SK-N-SH treated with all-trans-retinoic acid at 6 μM for 48 hours (cell line): Measurements from ENCODE around the gene PLCB4.

Experiments
- ATAC-seq: fragments of 200-7000 bp; cut with Tn5 transposase; 3 replicates; pipeline ENCODE4 v1.9.1; 2020; ENCODE audit warnings: mild to moderate bottlenecking, moderate library complexity
- ARNTL ChIP-seq: fragments of 450-650 bp; formaldehyde crosslinking; IDR thresholded peaks from 2 replicates; pipeline ENCODE4 v1.5.0; 2020; ENCODE audit warnings: low read depth, mild to moderate bottlenecking, moderate library complexity, borderline replicate concordance
- BACH2 ChIP-seq: fragments of 250-450 bp; sonication (Bioruptor Pico); IDR thresholded peaks from 2 replicates; pipeline ENCODE4 v1.9.0; 2021; ENCODE audit warnings: mild to moderate bottlenecking, borderline replicate concordance
- CSDC2 ChIP-seq: fragments of 250-450 bp; sonication (Bioruptor Pico); IDR thresholded peaks from 2 replicates; pipeline ENCODE4 v1.5.0; 2020; ENCODE audit warnings: mild to moderate bottlenecking, moderate library complexity
- ESRRG ChIP-seq: fragments of 250-450 bp; sonication (Bioruptor Pico); IDR thresholded peaks from 2 replicates; pipeline ENCODE4 v1.6.1; 2021; ENCODE audit warnings: mild to moderate bottlenecking
- GLIS3 ChIP-seq: fragments of 250-450 bp; sonication (Bioruptor Pico); IDR thresholded peaks from 2 replicates; pipeline ENCODE4 v1.5.0; 2020; ENCODE audit warnings: mild to moderate bottlenecking, moderate library complexity
- ISL1 ChIP-seq: fragments of 250-450 bp; sonication (Bioruptor Pico); IDR thresholded peaks from 2 replicates; pipeline ENCODE4 v2.1.2; 2022; ENCODE audit warnings: mild to moderate bottlenecking, moderate library complexity
- OSR1 ChIP-seq: fragments of 250-450 bp; sonication (Bioruptor Pico); IDR thresholded peaks from 2 replicates; pipeline ENCODE4 v1.8.0; 2022; ENCODE audit warnings: moderate library complexity, mild to moderate bottlenecking, inconsistent platforms
- PPARA ChIP-seq: fragments of 250-450 bp; sonication (Bioruptor Pico); IDR thresholded peaks from 2 replicates; pipeline ENCODE4 v1.5.0; 2020; ENCODE audit warnings: mild to moderate bottlenecking, borderline replicate concordance
- RARB ChIP-seq: fragments of 250-450 bp; sonication (Bioruptor Pico); IDR thresholded peaks from 2 replicates; pipeline ENCODE4 v1.8.0; 2021; ENCODE audit warnings: mild to moderate bottlenecking, moderate library complexity
- SNAI2 ChIP-seq: fragments of 250-450 bp; sonication (Bioruptor Pico); IDR thresholded peaks from 2 replicates; pipeline ENCODE4 v1.5.0; 2020; ENCODE audit warnings: mild to moderate bottlenecking, moderate library complexity
- TCF4 ChIP-seq: fragments of 250-450 bp; sonication (Bioruptor Pico); IDR thresholded peaks from 2 replicates; pipeline ENCODE4 v1.8.0; 2021; ENCODE audit warnings: mild to moderate bottlenecking, moderate library complexity, borderline replicate concordance
- TOX ChIP-seq: fragments of 250-450 bp; sonication (Bioruptor Pico); IDR thresholded peaks from 2 replicates; pipeline ENCODE4 v1.8.0; 2021; ENCODE audit warnings: mild to moderate bottlenecking, moderate library complexity, borderline replicate concordance
- ZC3H10 ChIP-seq: fragments of 250-450 bp; sonication (Bioruptor Pico); IDR thresholded peaks from 2 replicates; pipeline ENCODE4 v1.5.1; 2021; ENCODE audit warnings: mild to moderate bottlenecking, moderate library complexity
- ZFP3 ChIP-seq: fragments of 250-450 bp; sonication (Bioruptor Pico); IDR thresholded peaks from 2 replicates; pipeline ENCODE4 v1.5.0; 2020; ENCODE audit warnings: mild to moderate bottlenecking, moderate library complexity
- ZFP30 ChIP-seq: fragments of 450-650 bp; formaldehyde crosslinking; IDR thresholded peaks from 2 replicates; pipeline ENCODE4 v1.5.0; 2022; ENCODE audit warnings: mild to moderate bottlenecking, moderate library complexity
- ZNF8 ChIP-seq: fragments of 450-650 bp; formaldehyde crosslinking; IDR thresholded peaks from 2 replicates; pipeline ENCODE4 v1.5.0; 2020; ENCODE audit warnings: mild to moderate bottlenecking, moderate library complexity
- TF ChIP-seq, protein P1 (sequence below): fragments of 250-450 bp; sonication (Bioruptor Pico); IDR thresholded peaks from 2 replicates; pipeline ENCODE4 v1.5.1; 2021; ENCODE audit warnings: mild to moderate bottlenecking, moderate library complexity
- TF ChIP-seq, protein P2 (sequence below): fragments of 250-450 bp; sonication (Bioruptor Pico); IDR thresholded peaks from 2 replicates; pipeline ENCODE4 v1.8.0; 2020; ENCODE audit warnings: mild to moderate bottlenecking, moderate library complexity, borderline replicate concordance
- TF ChIP-seq, protein P3 (sequence below): fragments of 250-450 bp; sonication (Bioruptor Pico); IDR thresholded peaks from 2 replicates; pipeline ENCODE4 v1.5.1; 2020; ENCODE audit warnings: low read depth, mild to moderate bottlenecking, moderate library complexity
- TF ChIP-seq, protein P4 (sequence below): fragments of 250-450 bp; sonication (Bioruptor Pico); IDR thresholded peaks from 2 replicates; pipeline ENCODE4 v1.5.0; 2020; ENCODE audit warnings: mild to moderate bottlenecking, moderate library complexity

The PLCB4 gene

DNA sequence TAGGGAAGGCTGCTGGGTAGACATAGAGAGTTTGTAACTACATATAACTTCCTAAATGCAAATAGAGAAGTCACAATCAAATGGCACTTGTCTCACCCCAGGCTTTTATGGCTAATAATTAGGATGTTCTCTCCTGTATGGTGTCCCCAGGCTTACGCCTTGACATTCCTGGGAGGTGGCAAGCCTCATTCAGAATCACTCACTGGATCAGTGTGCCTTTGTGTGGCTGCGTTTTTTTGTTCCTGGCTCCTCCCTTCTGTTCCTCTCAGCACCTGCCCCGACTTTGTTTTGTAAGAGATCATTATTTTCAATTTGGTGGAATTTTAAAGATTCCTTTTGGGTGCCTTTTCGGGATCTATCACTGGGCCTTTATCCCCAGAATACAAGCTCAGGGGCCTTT is 451.2 kb downstream of the PLCB4 start:
- TF ChIP-seq, protein P1, sequence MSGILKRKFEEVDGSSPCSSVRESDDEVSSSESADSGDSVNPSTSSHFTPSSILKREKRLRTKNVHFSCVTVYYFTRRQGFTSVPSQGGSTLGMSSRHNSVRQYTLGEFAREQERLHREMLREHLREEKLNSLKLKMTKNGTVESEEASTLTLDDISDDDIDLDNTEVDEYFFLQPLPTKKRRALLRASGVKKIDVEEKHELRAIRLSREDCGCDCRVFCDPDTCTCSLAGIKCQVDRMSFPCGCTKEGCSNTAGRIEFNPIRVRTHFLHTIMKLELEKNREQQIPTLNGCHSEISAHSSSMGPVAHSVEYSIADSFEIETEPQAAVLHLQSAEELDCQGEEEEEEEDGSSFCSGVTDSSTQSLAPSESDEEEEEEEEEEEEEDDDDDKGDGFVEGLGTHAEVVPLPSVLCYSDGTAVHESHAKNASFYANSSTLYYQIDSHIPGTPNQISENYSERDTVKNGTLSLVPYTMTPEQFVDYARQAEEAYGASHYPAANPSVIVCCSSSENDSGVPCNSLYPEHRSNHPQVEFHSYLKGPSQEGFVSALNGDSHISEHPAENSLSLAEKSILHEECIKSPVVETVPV (CRISPR knock-in tag) = no peak
- TF ChIP-seq, protein P2, sequence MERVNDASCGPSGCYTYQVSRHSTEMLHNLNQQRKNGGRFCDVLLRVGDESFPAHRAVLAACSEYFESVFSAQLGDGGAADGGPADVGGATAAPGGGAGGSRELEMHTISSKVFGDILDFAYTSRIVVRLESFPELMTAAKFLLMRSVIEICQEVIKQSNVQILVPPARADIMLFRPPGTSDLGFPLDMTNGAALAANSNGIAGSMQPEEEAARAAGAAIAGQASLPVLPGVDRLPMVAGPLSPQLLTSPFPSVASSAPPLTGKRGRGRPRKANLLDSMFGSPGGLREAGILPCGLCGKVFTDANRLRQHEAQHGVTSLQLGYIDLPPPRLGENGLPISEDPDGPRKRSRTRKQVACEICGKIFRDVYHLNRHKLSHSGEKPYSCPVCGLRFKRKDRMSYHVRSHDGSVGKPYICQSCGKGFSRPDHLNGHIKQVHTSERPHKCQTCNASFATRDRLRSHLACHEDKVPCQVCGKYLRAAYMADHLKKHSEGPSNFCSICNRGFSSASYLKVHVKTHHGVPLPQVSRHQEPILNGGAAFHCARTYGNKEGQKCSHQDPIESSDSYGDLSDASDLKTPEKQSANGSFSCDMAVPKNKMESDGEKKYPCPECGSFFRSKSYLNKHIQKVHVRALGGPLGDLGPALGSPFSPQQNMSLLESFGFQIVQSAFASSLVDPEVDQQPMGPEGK (CRISPR knock-in tag) = no peak
- TF ChIP-seq ESRRG (CRISPR knock-in tag) = no peak
- TF ChIP-seq ARNTL (CRISPR knock-in tag) = no peak
- no peak for TF ChIP-seq GLIS3
- TF ChIP-seq, protein P3, sequence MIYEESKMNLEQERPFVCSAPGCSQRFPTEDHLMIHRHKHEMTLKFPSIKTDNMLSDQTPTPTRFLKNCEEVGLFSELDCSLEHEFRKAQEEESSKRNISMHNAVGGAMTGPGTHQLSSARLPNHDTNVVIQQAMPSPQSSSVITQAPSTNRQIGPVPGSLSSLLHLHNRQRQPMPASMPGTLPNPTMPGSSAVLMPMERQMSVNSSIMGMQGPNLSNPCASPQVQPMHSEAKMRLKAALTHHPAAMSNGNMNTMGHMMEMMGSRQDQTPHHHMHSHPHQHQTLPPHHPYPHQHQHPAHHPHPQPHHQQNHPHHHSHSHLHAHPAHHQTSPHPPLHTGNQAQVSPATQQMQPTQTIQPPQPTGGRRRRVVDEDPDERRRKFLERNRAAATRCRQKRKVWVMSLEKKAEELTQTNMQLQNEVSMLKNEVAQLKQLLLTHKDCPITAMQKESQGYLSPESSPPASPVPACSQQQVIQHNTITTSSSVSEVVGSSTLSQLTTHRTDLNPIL (CRISPR knock-in tag) = no peak
- TF ChIP-seq ZFP30 = no peak
- no peak for TF ChIP-seq OSR1 (CRISPR knock-in tag)
- no peak for TF ChIP-seq ZC3H10 (CRISPR knock-in tag)
- no peak for TF ChIP-seq CSDC2 (CRISPR knock-in tag)
- no peak for TF ChIP-seq ISL1
- no peak for TF ChIP-seq TCF4
- ATAC-seq = no peak

- ATAC-seq = no peak
- TF ChIP-seq SNAI2 (CRISPR knock-in tag) = no peak
- no peak for TF ChIP-seq PPARA
- TF ChIP-seq, protein P3 (CRISPR knock-in tag) = no peak
- no peak for TF ChIP-seq ZFP3 (CRISPR knock-in tag)
- TF ChIP-seq, protein P1 (CRISPR knock-in tag) = no peak
- no peak for TF ChIP-seq CSDC2 (CRISPR knock-in tag)
- TF ChIP-seq ARNTL (CRISPR knock-in tag) = no peak
- no peak for TF ChIP-seq ESRRG (CRISPR knock-in tag)
- TF ChIP-seq RARB (CRISPR knock-in tag) = no peak
- TF ChIP-seq BACH2 (CRISPR knock-in tag) = no peak
- TF ChIP-seq, protein P4, sequence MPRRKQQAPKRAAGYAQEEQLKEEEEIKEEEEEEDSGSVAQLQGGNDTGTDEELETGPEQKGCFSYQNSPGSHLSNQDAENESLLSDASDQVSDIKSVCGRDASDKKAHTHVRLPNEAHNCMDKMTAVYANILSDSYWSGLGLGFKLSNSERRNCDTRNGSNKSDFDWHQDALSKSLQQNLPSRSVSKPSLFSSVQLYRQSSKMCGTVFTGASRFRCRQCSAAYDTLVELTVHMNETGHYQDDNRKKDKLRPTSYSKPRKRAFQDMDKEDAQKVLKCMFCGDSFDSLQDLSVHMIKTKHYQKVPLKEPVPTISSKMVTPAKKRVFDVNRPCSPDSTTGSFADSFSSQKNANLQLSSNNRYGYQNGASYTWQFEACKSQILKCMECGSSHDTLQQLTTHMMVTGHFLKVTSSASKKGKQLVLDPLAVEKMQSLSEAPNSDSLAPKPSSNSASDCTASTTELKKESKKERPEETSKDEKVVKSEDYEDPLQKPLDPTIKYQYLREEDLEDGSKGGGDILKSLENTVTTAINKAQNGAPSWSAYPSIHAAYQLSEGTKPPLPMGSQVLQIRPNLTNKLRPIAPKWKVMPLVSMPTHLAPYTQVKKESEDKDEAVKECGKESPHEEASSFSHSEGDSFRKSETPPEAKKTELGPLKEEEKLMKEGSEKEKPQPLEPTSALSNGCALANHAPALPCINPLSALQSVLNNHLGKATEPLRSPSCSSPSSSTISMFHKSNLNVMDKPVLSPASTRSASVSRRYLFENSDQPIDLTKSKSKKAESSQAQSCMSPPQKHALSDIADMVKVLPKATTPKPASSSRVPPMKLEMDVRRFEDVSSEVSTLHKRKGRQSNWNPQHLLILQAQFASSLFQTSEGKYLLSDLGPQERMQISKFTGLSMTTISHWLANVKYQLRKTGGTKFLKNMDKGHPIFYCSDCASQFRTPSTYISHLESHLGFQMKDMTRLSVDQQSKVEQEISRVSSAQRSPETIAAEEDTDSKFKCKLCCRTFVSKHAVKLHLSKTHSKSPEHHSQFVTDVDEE (CRISPR knock-in tag) = no peak
- no peak for TF ChIP-seq ZNF8
- no peak for TF ChIP-seq TOX (CRISPR knock-in tag)
- TF ChIP-seq GLIS3 = no peak
- TF ChIP-seq, protein P2 (CRISPR knock-in tag) = no peak
- no peak for TF ChIP-seq ZFP30
Measured at GRCh38 chr20:9523636-9524035, 454.7 kb downstream of the PLCB4 start.
